ENCODE results near the gene ACACB.
"Not testable (repeated sequence)": the region's sequence is repeated elsewhere in the genome, so short reads cannot be mapped to it uniquely, and the experiment has no call there.

ACACB gene

GRCh38 chr12:109169262-109169661 is 52.9 kb downstream of the ACACB start:
- peak overlapping the region; percentile 82 for H3K27ac ChIP-seq
- H3K27me3 ChIP-seq = no peaks in the 10 kb centered on the region
- no peak for TF ChIP-seq CTCF (IDR thresholded peaks at IDR 0.05)
- H3K4me1 ChIP-seq (ENCODE audit: control insufficient read depth in 1 of 2, insufficient read depth in 1 of 2, low read depth in 1 of 2, low read length in 1 of 2) = peaks cover 17 to 20% of the 10 kb centered on the region in 2 experiments
- no peak overlapping the region for H3K4me3 ChIP-seq (ENCODE audit: low read depth in 1 of 2, low read length in 1 of 2)
- H3K36me3 ChIP-seq = peaks cover 8% of the 10 kb centered on the region
- no peaks in the 10 kb centered on the region for H3K9me3 ChIP-seq

- no peak for TF ChIP-seq CTCF (IDR thresholded peaks at IDR 0.05)
- peaks cover 17 to 20% of the 10 kb centered on the region in 2 experiments for H3K4me1 ChIP-seq (ENCODE audit: control insufficient read depth in 1 of 2, insufficient read depth in 1 of 2, low read depth in 1 of 2, low read length in 1 of 2)
- no peaks in the 10 kb centered on the region for H3K27me3 ChIP-seq
- no peak overlapping the region for H3K4me3 ChIP-seq (ENCODE audit: low read depth in 1 of 2, low read length in 1 of 2)
- peak overlapping the region; percentile 82 for H3K27ac ChIP-seq
- H3K9me3 ChIP-seq = no peaks in the 10 kb centered on the region
- peaks cover 8% of the 10 kb centered on the region for H3K36me3 ChIP-seq
Measured at GRCh38 chr12:109169686-109170085, 53.3 kb downstream of the ACACB start.

GRCh38 chr12:109170324-109170723 is 53.9 kb downstream of the ACACB start:
- H3K4me3 ChIP-seq (ENCODE audit: low read depth in 1 of 2, low read length in 1 of 2) = no peak overlapping the region
- peaks cover 17 to 20% of the 10 kb centered on the region in 2 experiments for H3K4me1 ChIP-seq (ENCODE audit: control insufficient read depth in 1 of 2, insufficient read depth in 1 of 2, low read depth in 1 of 2, low read length in 1 of 2)
- H3K27ac ChIP-seq = peak overlapping the region; percentile 82
- peaks cover 8% of the 10 kb centered on the region for H3K36me3 ChIP-seq
- no peak for TF ChIP-seq CTCF (IDR thresholded peaks at IDR 0.05)
- H3K27me3 ChIP-seq = no peaks in the 10 kb centered on the region
- H3K9me3 ChIP-seq = no peaks in the 10 kb centered on the region

- not testable (repeated sequence) for H3K27me3 ChIP-seq; H3K36me3 ChIP-seq; H3K9me3 ChIP-seq; H3K27ac ChIP-seq; H3K4me3 ChIP-seq (ENCODE audit: low read depth in 1 of 2, low read length in 1 of 2)
- H3K4me1 ChIP-seq (ENCODE audit: control insufficient read depth in 1 of 2, insufficient read depth in 1 of 2, low read depth in 1 of 2, low read length in 1 of 2) = peaks cover 25 to 26% of the 10 kb centered on the region in 2 experiments
Measured at GRCh38 chr12:109172787-109173186, 56.4 kb downstream of the ACACB start.

- no peaks in the 10 kb centered on the region for H3K9me3 ChIP-seq
Measured at GRCh38 chr12:109173443-109174240, 57.3 kb downstream of the ACACB start.

More at GRCh38 chr12:109173443-109174240, 57.3 kb downstream of the ACACB start:
- Histone ChIP-seq H3K36me3 (no peaks in the 10 kb centered on the region), H3K27ac (no peak overlapping the region), H3K4me3 (ENCODE audit: low read depth in 1 of 2, low read length in 1 of 2) (no peak overlapping the region), H3K4me1 (ENCODE audit: control insufficient read depth in 1 of 2, insufficient read depth in 1 of 2, low read depth in 1 of 2, low read length in 1 of 2) (peaks cover 33 to 35% of the 10 kb centered on the region in 2 experiments), H3K27me3 (no peaks in the 10 kb centered on the region)
- no peak for TF ChIP-seq CTCF (IDR thresholded peaks at IDR 0.05)

Data from neutrophil (primary cell).